Brain pericyte (primary cell): ENCODE data around the gene NUP50.
"Not testable (repeated sequence)": the region's sequence is repeated elsewhere in the genome, so short reads cannot be mapped to it uniquely, and the experiment has no call there.

ENCODE experiments used
- DNase-seq: peaks from one replicate; pipeline ENCODE4 v3.0.0-alpha.2; 2012; ENCODE audit warnings: low read depth, low spot score

Gene NUP50

GRCh38 chr22:45159652-45160462 is 3.9 kb upstream of the NUP50 start:
- DNase-seq = no peak

- no peak for DNase-seq
Observed at GRCh38 chr22:45162531-45162930, 1.2 kb upstream of the NUP50 start.

GRCh38 chr22:45163099-45163450 is 650 bp upstream of the NUP50 start:
- DNase-seq = no peak

- DNase-seq = no peak
Observed at GRCh38 chr22:45164270-45165088, 754 bp downstream of the NUP50 start.

GRCh38 chr22:45166932-45167331 is 3.2 kb downstream of the NUP50 start:
- no peak for DNase-seq

- no peak for DNase-seq
Observed at GRCh38 chr22:45169591-45170466, 6.1 kb downstream of the NUP50 start.

- no peak for DNase-seq
Observed at GRCh38 chr22:45171830-45172229, 8.1 kb downstream of the NUP50 start.

- DNase-seq = no peak
Observed at GRCh38 chr22:45172881-45173585, 9.3 kb downstream of the NUP50 start.

GRCh38 chr22:45179276-45180049 is 15.7 kb downstream of the NUP50 start:
- no peak for DNase-seq

GRCh38 chr22:45180146-45180679 is 16.5 kb downstream of the NUP50 start:
- DNase-seq = no peak

- no peak for DNase-seq
Observed at GRCh38 chr22:45181240-45181639, 17.5 kb downstream of the NUP50 start.

GRCh38 chr22:45181766-45182165 is 18.0 kb downstream of the NUP50 start:
- no peak for DNase-seq

GRCh38 chr22:45183974-45184373 is 20.2 kb downstream of the NUP50 start:
- no peak for DNase-seq

GRCh38 chr22:45185718-45186514 is 22.2 kb downstream of the NUP50 start:
- DNase-seq = no peak

- no peak for DNase-seq
Observed at GRCh38 chr22:45187891-45188290, 24.2 kb downstream of the NUP50 start.

- DNase-seq = no peak
Observed at GRCh38 chr22:45188779-45189178, 25.1 kb downstream of the NUP50 start.

- DNase-seq = no peak
Observed at GRCh38 chr22:45190202-45190872, 26.6 kb downstream of the NUP50 start.

- not testable (repeated sequence) for DNase-seq
Observed at GRCh38 chr22:45191746-45192145, 28.0 kb downstream of the NUP50 start.

- no peak for DNase-seq
Observed at GRCh38 chr22:45192701-45193187, 29.0 kb downstream of the NUP50 start.
